HepG2 (cell line): ENCODE measurements around the gene KIZ. TPM values are rescaled to one million over a fixed set of nuclear protein-coding genes. Genes with fewer than 3 reads are reported as not detected.

Experiments used
- AGO2 ChIP-seq: fragments of 200-400 bp; formaldehyde crosslinking; optimal IDR thresholded peaks from 2 replicates; pipeline ENCODE3; 2017; ENCODE audit warnings: mild to moderate bottlenecking, low read depth, low read length, moderate library complexity
- AKAP8 ChIP-seq: sonication (generic); formaldehyde crosslinking; IDR thresholded peaks from 2 replicates; pipeline ENCODE4 v1.5.1; 2020; ENCODE audit warnings: mild to moderate bottlenecking, missing genetic modification reagents
- CCDC6 ChIP-seq: sonication (generic); formaldehyde crosslinking; IDR thresholded peaks from 2 replicates; pipeline ENCODE4 v1.8.1; 2022; ENCODE audit warnings: mild to moderate bottlenecking, missing genetic modification reagents, moderate library complexity
- ELF3 ChIP-seq: IDR thresholded peaks from 2 replicates; pipeline ENCODE4 v1.6.1; 2016; ENCODE audit warnings: missing genetic modification reagents, missing compliant biosample characterization
- FOXA3 ChIP-seq: IDR thresholded peaks from 2 replicates; pipeline ENCODE4 v1.6.1; 2016; ENCODE audit warnings: missing genetic modification reagents, missing compliant biosample characterization
- GPN1 ChIP-seq: sonication (generic); formaldehyde crosslinking; IDR thresholded peaks from 2 replicates; pipeline ENCODE4 v1.5.1; 2020; ENCODE audit warnings: missing genetic modification reagents, borderline replicate concordance
- JARID2 ChIP-seq: sonication (generic); formaldehyde crosslinking; IDR thresholded peaks from 2 replicates; pipeline ENCODE4 v1.8.1; 2023; ENCODE audit warnings: missing genetic modification reagents, inconsistent platforms; ENCODE audit not compliant: insufficient replicate concordance
- NCOA1 ChIP-seq: sonication (generic); formaldehyde crosslinking; IDR thresholded peaks from 2 replicates; pipeline ENCODE4 v1.9.0; 2021; ENCODE audit warnings: missing genetic modification reagents
- SALL2 ChIP-seq: sonication (generic); formaldehyde crosslinking; IDR thresholded peaks from 2 replicates; pipeline ENCODE4 v1.8.1; 2023; ENCODE audit warnings: mild to moderate bottlenecking, missing genetic modification reagents, inconsistent platforms
- SKIL ChIP-seq: sonication (generic); formaldehyde crosslinking; IDR thresholded peaks from 2 replicates; pipeline ENCODE4 v1.8.0; 2022; ENCODE audit warnings: missing genetic modification reagents, mild to moderate bottlenecking, moderate library complexity, borderline replicate concordance
- SRSF4 ChIP-seq: fragments of 200-400 bp; formaldehyde crosslinking; IDR thresholded peaks from one replicate; pipeline ENCODE4 v1.6.1; 2018; ENCODE audit warnings: mild to moderate bottlenecking, low read depth, low read length, moderate library complexity; ENCODE audit not compliant: poor library complexity, severe bottlenecking
- STAT5B ChIP-seq: sonication (generic); formaldehyde crosslinking; IDR thresholded peaks from 2 replicates; pipeline ENCODE4 v1.4.0; 2020; ENCODE audit warnings: missing genetic modification reagents
- TFDP1 ChIP-seq: IDR thresholded peaks from 2 replicates; pipeline ENCODE4 v1.6.1; 2016; ENCODE audit warnings: missing compliant biosample characterization, missing genetic modification reagents, borderline replicate concordance
- ZNF12 ChIP-seq: sonication (generic); formaldehyde crosslinking; IDR thresholded peaks from 2 replicates; pipeline ENCODE4 v1.5.0; 2020; ENCODE audit warnings: missing genetic modification reagents
- ZNF263 ChIP-seq: sonication (generic); formaldehyde crosslinking; IDR thresholded peaks from 2 replicates; pipeline ENCODE4 v1.4.0; 2020; ENCODE audit warnings: missing genetic modification reagents
- ZNF264 ChIP-seq: sonication (generic); formaldehyde crosslinking; IDR thresholded peaks from 2 replicates; pipeline ENCODE4 v1.4.0; 2020; ENCODE audit warnings: missing genetic modification reagents
- ZNF30 ChIP-seq: sonication (generic); formaldehyde crosslinking; IDR thresholded peaks from 2 replicates; pipeline ENCODE4 v1.5.0; 2020; ENCODE audit warnings: mild to moderate bottlenecking, missing genetic modification reagents
- ZNF33A ChIP-seq: sonication (generic); formaldehyde crosslinking; IDR thresholded peaks from 2 replicates; pipeline ENCODE4 v1.5.1; 2020; ENCODE audit warnings: missing genetic modification reagents, mild to moderate bottlenecking, moderate library complexity, borderline replicate concordance
- ZNF567 ChIP-seq: sonication (generic); formaldehyde crosslinking; IDR thresholded peaks from 2 replicates; pipeline ENCODE4 v1.8.1; 2023; ENCODE audit warnings: mild to moderate bottlenecking, missing genetic modification reagents, borderline replicate concordance
- ZNF619 ChIP-seq: sonication (generic); formaldehyde crosslinking; IDR thresholded peaks from 2 replicates; pipeline ENCODE4 v1.4.0; 2020; ENCODE audit warnings: mild to moderate bottlenecking, missing genetic modification reagents
- ZNF660 ChIP-seq: sonication (generic); formaldehyde crosslinking; IDR thresholded peaks from 2 replicates; pipeline ENCODE4 v1.5.1; 2020; ENCODE audit warnings: mild to moderate bottlenecking, low read depth, missing genetic modification reagents, borderline replicate concordance
- ZNF674 ChIP-seq: sonication (generic); formaldehyde crosslinking; IDR thresholded peaks from 2 replicates; pipeline ENCODE4 v1.5.0; 2020; ENCODE audit warnings: low read depth, mild to moderate bottlenecking, missing genetic modification reagents
- polyA plus RNA-seq, 8 experiments: library from polyadenylated mRNA; depleted of rRNA in 3 of 8; stranded (reverse) in 7 of 8; unstranded in 1 of 8; fragments of >200 nt; fragmentation: Illumina TruSeq in 4 of 8; extraction: Trizol in 4 of 8; gene quantifications; 2 replicates each; pipeline versions ENCODE4 v1.2.1 to v1.2.3, GENCODE V29; 2011 to 2016; ENCODE audit warnings: low read depth in 4 of 8, missing spikeins in 1 of 8, mixed read lengths in 1 of 8; ENCODE audit not compliant: insufficient read depth in 1 of 8
- total RNA-seq, 5 experiments: library from RNA; depleted of rRNA; stranded (reverse); fragments of >200 nt; fragmentation: Illumina TruSeq; extraction: Trizol; gene quantifications; 2 replicates each; pipeline ENCODE4 v1.2.3, GENCODE V29; 2016; ENCODE audit warnings: low read depth in 1 of 5
- TF ChIP-seq, protein P1 (sequence below): sonication (generic); formaldehyde crosslinking; IDR thresholded peaks from 2 replicates; pipeline ENCODE4 v1.4.0; 2020; ENCODE audit warnings: missing genetic modification reagents
- TF ChIP-seq, protein P2 (sequence below): sonication (generic); formaldehyde crosslinking; IDR thresholded peaks from 2 replicates; pipeline ENCODE4 v1.8.1; 2023; ENCODE audit warnings: mild to moderate bottlenecking, moderate library complexity, missing genetic modification reagents

Gene KIZ
- total and polyA plus RNA-seq, 2 of the 13 experiments (the other 11 are each of a cell fraction or from before 2014, with no cell fraction given), result 46.3 to 114 TPM

- no peak for TF ChIP-seq SRSF4
- peak; percentile 79 for TF ChIP-seq FOXA3 (CRISPR knock-in tag)
- no peak for TF ChIP-seq ZNF263 (CRISPR knock-in tag)
- TF ChIP-seq JARID2, result no peak
- no peak for TF ChIP-seq CCDC6 (CRISPR knock-in tag)
- TF ChIP-seq ZNF619 (CRISPR knock-in tag), result no peak
- TF ChIP-seq GPN1 (CRISPR knock-in tag), result no peak
- TF ChIP-seq ZNF264 (CRISPR knock-in tag), result no peak
- TF ChIP-seq SALL2 (CRISPR knock-in tag), result no peak
- 0 out of 2 replicates have a peak, but pooled peaks have one; percentile 12 for TF ChIP-seq TFDP1
- no peak for TF ChIP-seq NCOA1 (CRISPR knock-in tag)
- TF ChIP-seq, protein P1, sequence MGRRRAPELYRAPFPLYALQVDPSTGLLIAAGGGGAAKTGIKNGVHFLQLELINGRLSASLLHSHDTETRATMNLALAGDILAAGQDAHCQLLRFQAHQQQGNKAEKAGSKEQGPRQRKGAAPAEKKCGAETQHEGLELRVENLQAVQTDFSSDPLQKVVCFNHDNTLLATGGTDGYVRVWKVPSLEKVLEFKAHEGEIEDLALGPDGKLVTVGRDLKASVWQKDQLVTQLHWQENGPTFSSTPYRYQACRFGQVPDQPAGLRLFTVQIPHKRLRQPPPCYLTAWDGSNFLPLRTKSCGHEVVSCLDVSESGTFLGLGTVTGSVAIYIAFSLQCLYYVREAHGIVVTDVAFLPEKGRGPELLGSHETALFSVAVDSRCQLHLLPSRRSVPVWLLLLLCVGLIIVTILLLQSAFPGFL, result no peak
- TF ChIP-seq AGO2, result no peak
- no peak for TF ChIP-seq ZNF33A
- TF ChIP-seq ZNF30 (CRISPR knock-in tag), result no peak
- 0 out of 2 replicates have a peak, but pooled peaks have one; percentile 67 for TF ChIP-seq ELF3 (CRISPR knock-in tag)
- TF ChIP-seq AKAP8 (CRISPR knock-in tag), result no peak
- no peak for TF ChIP-seq ZNF660
- no peak for TF ChIP-seq STAT5B (CRISPR knock-in tag)
- no peak for TF ChIP-seq ZNF674 (CRISPR knock-in tag)
- TF ChIP-seq, protein P2, sequence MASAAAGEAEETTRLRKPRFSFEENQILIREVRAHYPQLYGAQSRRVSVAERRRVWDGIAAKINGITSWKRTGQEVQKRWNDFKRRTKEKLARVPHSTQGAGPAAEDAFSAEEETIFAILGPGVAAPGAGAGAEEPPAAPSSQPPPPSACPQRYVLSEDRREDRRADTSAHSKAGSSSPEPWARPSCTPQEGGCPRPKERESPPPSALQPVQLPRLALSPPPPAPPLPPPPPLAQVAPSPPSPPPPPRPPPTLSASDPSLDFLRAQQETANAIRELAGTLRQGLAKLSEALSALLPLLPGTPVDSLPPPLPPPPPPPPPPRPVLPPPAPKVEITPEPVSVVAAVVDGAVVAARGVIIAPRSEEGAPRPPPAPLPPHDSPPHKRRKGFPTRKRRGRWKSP (CRISPR knock-in tag), result no peak
- TF ChIP-seq ZNF12 (CRISPR knock-in tag), result peak; percentile 61; the same call in 1 of the 2 replicates
- no peak for TF ChIP-seq ZNF567
- TF ChIP-seq SKIL (CRISPR knock-in tag), result peak; percentile 54; the same call in 1 of the 2 replicates
Observed at GRCh38 chr20:21077809-21078345, 48.0 kb upstream of the KIZ start (continued).
